Measurements from ENCODE around the gene DNAJC4.

Gene DNAJC4

GRCh38 chr11:64283092-64283491 lies 52.7 kb downstream of the DNAJC4 start:
- no peak for FAIRE-seq

Measured in TTC549 (cell line).